ENCODE results near the gene NOS1AP. TPM values are rescaled to one million over a fixed set of nuclear protein-coding genes. Genes with fewer than 3 reads are reported as not detected.

The NOS1AP gene
- total RNA-seq, 2 experiments from 2014 or later, result 0.34 to 0.35 TPM

DNA sequence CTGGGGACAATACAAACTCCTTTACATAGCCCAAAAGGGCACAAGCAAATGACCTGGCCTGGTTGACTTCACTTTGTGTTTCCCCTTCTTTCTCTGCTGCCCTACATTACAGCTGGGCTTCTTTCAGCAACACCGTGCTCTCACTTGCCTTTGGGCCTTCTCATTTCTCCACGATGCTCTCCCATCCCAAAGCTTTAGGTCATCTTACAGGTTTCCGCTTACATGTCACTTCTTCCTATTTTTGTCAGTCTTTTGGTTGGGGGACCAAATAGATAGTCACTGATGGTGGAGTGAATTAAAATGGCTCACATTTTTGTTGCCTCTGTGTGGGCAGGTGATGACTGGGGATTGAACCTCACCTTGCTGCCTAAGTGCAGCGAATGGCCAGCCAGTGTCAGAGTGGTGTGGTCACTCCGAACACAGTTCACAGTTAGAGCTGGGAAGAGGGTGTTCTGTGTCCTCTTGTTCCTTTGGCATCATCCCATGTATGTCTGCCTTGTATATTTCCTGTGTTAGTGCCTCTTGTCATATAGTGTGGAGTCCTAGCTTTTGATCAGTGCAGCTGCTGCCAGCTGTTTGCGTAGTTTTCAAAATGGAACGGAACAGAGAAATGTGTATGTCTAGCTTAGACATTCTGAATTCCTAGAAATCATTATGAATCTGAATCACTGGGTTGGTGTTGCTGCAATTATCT lies 134.8 kb downstream of the NOS1AP start:
- peaks cover 23% of the 10 kb centered on the region for H3K27me3 Mint-ChIP-seq
- ATAC-seq (no peak), DNase-seq (no peak)
- intact Hi-C loops (cut with DNase I, micrococcal nuclease), result no loop called here
- ChIA-PET POLR2A (no interaction called here), CTCF (no interaction called here)
- no peak overlapping the region for H3K4me3 Mint-ChIP-seq
- H3K27ac Mint-ChIP-seq, result no peak overlapping the region
- H3K4me1 Mint-ChIP-seq, result no peaks in the 10 kb centered on the region
- H3K36me3 Mint-ChIP-seq (ENCODE audit: low read depth), result no peaks in the 10 kb centered on the region
- no peaks in the 10 kb centered on the region for H3K9me3 Mint-ChIP-seq (ENCODE audit: low read depth)

GRCh38 chr1:162204823-162205155 lies 135.3 kb downstream of the NOS1AP start:
- no peak overlapping the region for H3K4me3 Mint-ChIP-seq
- H3K4me1 Mint-ChIP-seq, result no peaks in the 10 kb centered on the region
- no peak for DNase-seq
- no peak for ATAC-seq
- intact Hi-C loops (cut with DNase I, micrococcal nuclease), result no loop called here
- peaks cover 21% of the 10 kb centered on the region for H3K27me3 Mint-ChIP-seq
- POLR2A ChIA-PET, result no interaction called here
- CTCF ChIA-PET, result no interaction called here
- H3K27ac Mint-ChIP-seq, result no peak overlapping the region
- no peaks in the 10 kb centered on the region for H3K9me3 Mint-ChIP-seq (ENCODE audit: low read depth)
- no peaks in the 10 kb centered on the region for H3K36me3 Mint-ChIP-seq (ENCODE audit: low read depth)

GRCh38 chr1:162206300-162206699 lies 136.8 kb downstream of the NOS1AP start:
- peaks cover 18% of the 10 kb centered on the region for H3K27me3 Mint-ChIP-seq
- CTCF ChIA-PET, result no interaction called here
- no peak for DNase-seq
- no peak for ATAC-seq
- POLR2A ChIA-PET, result no interaction called here
- H3K36me3 Mint-ChIP-seq (ENCODE audit: low read depth), result no peaks in the 10 kb centered on the region
- intact Hi-C loops (cut with DNase I, micrococcal nuclease), result no loop called here
- H3K27ac Mint-ChIP-seq, result no peak overlapping the region
- no peaks in the 10 kb centered on the region for H3K4me1 Mint-ChIP-seq
- no peak overlapping the region for H3K4me3 Mint-ChIP-seq
- H3K9me3 Mint-ChIP-seq (ENCODE audit: low read depth), result no peaks in the 10 kb centered on the region

DNA sequence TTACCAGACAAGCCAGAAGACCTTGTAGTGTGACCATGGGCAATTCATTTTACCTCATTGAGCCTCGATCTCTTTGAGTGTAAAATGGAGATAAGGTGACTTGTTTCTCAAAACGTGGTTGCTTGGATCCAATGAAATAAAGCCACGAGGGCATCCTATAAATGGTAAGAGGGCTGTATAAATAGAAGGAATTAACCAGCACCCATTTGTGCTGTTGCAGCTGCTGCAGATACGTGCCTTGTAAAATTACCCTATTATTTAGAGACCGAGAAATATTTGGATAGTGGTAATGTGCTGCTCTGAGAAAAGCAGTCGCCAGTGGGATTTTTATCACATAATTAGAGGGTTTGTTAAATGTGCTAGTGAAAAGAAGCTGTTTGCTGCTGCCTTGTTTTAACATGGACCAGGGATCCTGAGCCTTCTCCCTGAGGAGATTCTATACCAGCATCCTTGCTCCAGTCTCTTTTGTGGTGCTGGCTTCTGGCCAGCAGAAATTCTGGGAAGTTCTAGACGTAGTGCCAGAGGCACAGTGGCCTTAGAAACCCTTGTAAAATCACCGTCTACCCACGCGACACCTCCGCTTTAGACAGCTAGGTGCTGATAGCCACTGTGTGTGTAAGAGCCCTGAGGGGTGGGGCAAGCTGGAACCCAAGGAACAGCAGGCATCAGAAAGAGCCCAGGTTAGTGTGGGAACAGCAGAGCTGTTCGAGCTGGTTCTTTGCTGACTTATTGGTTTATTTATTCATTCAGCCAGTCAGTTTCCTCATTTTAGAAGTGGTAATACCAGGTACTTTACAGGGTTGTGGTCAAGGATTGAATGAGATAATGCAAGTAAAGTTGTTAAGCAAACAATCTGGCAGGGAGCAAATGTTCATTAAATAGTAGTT lies 137.5 kb downstream of the NOS1AP start:
- Mint-ChIP-seq H3K27me3 (peaks cover 12% of the 10 kb centered on the region), H3K4me3 (no peak overlapping the region), H3K4me1 (no peaks in the 10 kb centered on the region), H3K27ac (no peak overlapping the region), H3K9me3 (ENCODE audit: low read depth) (no peaks in the 10 kb centered on the region), H3K36me3 (ENCODE audit: low read depth) (no peaks in the 10 kb centered on the region)
- ChIA-PET CTCF (no interaction called here), POLR2A (no interaction called here)
- intact Hi-C loops (cut with DNase I, micrococcal nuclease), result no loop called here
- DNase-seq (no peak), ATAC-seq (no peak)

- ATAC-seq (no peak), DNase-seq (no peak)
- Mint-ChIP-seq H3K4me3 (no peak overlapping the region), H3K36me3 (ENCODE audit: low read depth) (no peaks in the 10 kb centered on the region), H3K9me3 (ENCODE audit: low read depth) (no peaks in the 10 kb centered on the region), H3K27ac (no peak overlapping the region), H3K4me1 (no peaks in the 10 kb centered on the region), H3K27me3 (peaks cover 11% of the 10 kb centered on the region)
- intact Hi-C loops (cut with DNase I, micrococcal nuclease), result no loop called here
- ChIA-PET CTCF (no interaction called here), POLR2A (no interaction called here)
Measured at GRCh38 chr1:162207862-162208261, 138.4 kb downstream of the NOS1AP start.

GRCh38 chr1:162210196-162210595 lies 140.7 kb downstream of the NOS1AP start:
- Mint-ChIP-seq H3K27ac (no peak overlapping the region), H3K4me1 (no peaks in the 10 kb centered on the region), H3K27me3 (peaks cover 3% of the 10 kb centered on the region), H3K4me3 (no peak overlapping the region), H3K9me3 (ENCODE audit: low read depth) (no peaks in the 10 kb centered on the region), H3K36me3 (ENCODE audit: low read depth) (no peaks in the 10 kb centered on the region)
- ChIA-PET CTCF (no interaction called here), POLR2A (no interaction called here)
- DNase-seq (no peak), ATAC-seq (no peak)
- intact Hi-C loops (cut with DNase I, micrococcal nuclease), result no loop called here

GRCh38 chr1:162212713-162213112 lies 143.2 kb downstream of the NOS1AP start:
- ATAC-seq, result no peak
- ChIA-PET CTCF (interaction anchor here (0.6 kb wide), 1 partner anchor 25 kb away, joined by 3 read pairs; no protein-coding TSS in a partner anchor), POLR2A (no interaction called here)
- intact Hi-C loops (cut with DNase I, micrococcal nuclease), result no loop called here
- Mint-ChIP-seq H3K27ac (no peak overlapping the region), H3K27me3 (peaks cover 9% of the 10 kb centered on the region), H3K36me3 (ENCODE audit: low read depth) (no peaks in the 10 kb centered on the region), H3K9me3 (ENCODE audit: low read depth) (no peaks in the 10 kb centered on the region), H3K4me3 (no peak overlapping the region), H3K4me1 (no peaks in the 10 kb centered on the region)
- no peak for DNase-seq

DNA sequence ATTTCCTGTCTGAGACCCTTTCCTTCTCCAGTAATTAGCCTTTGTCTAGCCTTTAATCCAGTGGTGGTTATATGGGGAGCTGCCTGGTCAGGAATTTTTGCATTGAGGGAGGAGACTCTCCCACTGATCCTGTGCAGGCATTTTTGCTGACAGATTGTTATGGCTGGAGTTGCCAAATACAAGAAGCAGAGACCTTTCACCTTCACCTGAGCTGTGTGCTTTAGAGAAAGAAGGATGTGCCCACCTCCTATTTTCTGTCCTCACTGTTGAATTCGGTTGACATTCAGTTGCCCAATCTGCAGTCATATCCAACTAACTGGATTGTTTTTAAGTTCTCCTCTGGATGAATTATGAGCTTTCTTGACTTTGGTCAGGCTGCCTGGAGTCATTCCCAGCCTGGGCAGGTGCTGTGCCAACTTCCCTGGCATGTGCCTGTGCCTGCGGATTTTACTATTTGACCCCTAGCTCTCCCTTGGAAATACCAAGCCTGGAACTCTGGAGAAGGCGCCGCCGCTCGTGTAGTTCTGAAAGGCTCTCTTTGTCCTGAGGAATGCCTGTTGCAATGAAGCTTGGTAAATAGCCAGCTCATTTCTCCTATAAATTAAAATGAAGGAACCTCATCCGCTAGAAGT lies 143.9 kb downstream of the NOS1AP start:
- no peak for DNase-seq
- ATAC-seq, result no peak
- Mint-ChIP-seq H3K36me3 (ENCODE audit: low read depth) (no peaks in the 10 kb centered on the region), H3K9me3 (ENCODE audit: low read depth) (no peaks in the 10 kb centered on the region), H3K4me1 (no peaks in the 10 kb centered on the region), H3K27ac (no peak overlapping the region), H3K4me3 (no peak overlapping the region), H3K27me3 (peaks cover 9% of the 10 kb centered on the region)
- POLR2A ChIA-PET, result no interaction called here
- intact Hi-C loops (cut with DNase I, micrococcal nuclease), result no loop called here
- CTCF ChIA-PET, result no interaction called here

DNA sequence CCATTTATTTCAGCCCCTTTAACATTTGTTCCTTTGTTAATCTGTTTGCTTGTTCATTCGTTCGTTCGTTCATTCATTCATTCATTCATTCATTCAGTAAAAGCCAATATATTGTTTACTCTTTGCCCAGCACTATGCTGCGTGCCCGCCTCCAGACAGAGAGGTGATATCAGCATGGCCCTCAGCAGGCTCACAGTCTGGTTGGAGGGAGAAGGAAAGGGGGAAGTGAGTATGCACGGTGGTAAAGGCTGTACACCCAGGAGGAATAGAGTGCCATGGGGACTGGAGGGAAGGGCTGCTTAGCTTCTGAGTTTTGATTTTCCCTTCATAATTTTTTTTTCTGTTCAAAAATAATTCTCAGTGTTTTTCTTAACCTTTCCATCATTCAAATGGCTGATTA lies 144.7 kb downstream of the NOS1AP start:
- POLR2A ChIA-PET, result no interaction called here
- no peaks in the 10 kb centered on the region for H3K4me1 Mint-ChIP-seq
- H3K9me3 Mint-ChIP-seq (ENCODE audit: low read depth), result no peaks in the 10 kb centered on the region
- CTCF ChIA-PET, result no interaction called here
- intact Hi-C loops (cut with DNase I, micrococcal nuclease), result no loop called here
- H3K36me3 Mint-ChIP-seq (ENCODE audit: low read depth), result no peaks in the 10 kb centered on the region
- ATAC-seq (no peak), DNase-seq (no peak)
- H3K27ac Mint-ChIP-seq, result no peak overlapping the region
- no peak overlapping the region for H3K4me3 Mint-ChIP-seq
- H3K27me3 Mint-ChIP-seq, result peaks cover 9% of the 10 kb centered on the region

GRCh38 chr1:162215902-162216301 lies 146.4 kb downstream of the NOS1AP start:
- ChIA-PET POLR2A (no interaction called here), CTCF (interaction anchor here (0.8 kb wide), 1 partner anchor 653 kb away, joined by 3 read pairs; no protein-coding TSS in a partner anchor)
- Mint-ChIP-seq H3K9me3 (ENCODE audit: low read depth) (no peaks in the 10 kb centered on the region), H3K4me3 (no peak overlapping the region), H3K27ac (no peak overlapping the region), H3K36me3 (ENCODE audit: low read depth) (no peaks in the 10 kb centered on the region), H3K4me1 (no peaks in the 10 kb centered on the region), H3K27me3 (peaks cover 8% of the 10 kb centered on the region)
- intact Hi-C loops (cut with DNase I, micrococcal nuclease), result no loop called here
- ATAC-seq (no peak), DNase-seq (no peak)

GRCh38 chr1:162216604-162217003 lies 147.1 kb downstream of the NOS1AP start:
- H3K4me3 Mint-ChIP-seq, result no peak overlapping the region
- no peak for ATAC-seq
- H3K9me3 Mint-ChIP-seq (ENCODE audit: low read depth), result no peaks in the 10 kb centered on the region
- peaks cover 8% of the 10 kb centered on the region for H3K27me3 Mint-ChIP-seq
- no peaks in the 10 kb centered on the region for H3K36me3 Mint-ChIP-seq (ENCODE audit: low read depth)
- DNase-seq, result no peak
- ChIA-PET CTCF (interaction anchor here (0.8 kb wide), 1 partner anchor 653 kb away, joined by 3 read pairs; no protein-coding TSS in a partner anchor), POLR2A (no interaction called here)
- intact Hi-C loops (cut with DNase I, micrococcal nuclease), result no loop called here
- H3K4me1 Mint-ChIP-seq, result no peaks in the 10 kb centered on the region
- H3K27ac Mint-ChIP-seq, result no peak overlapping the region

- no peak overlapping the region for H3K4me3 Mint-ChIP-seq
- H3K4me1 Mint-ChIP-seq, result no peaks in the 10 kb centered on the region
- ChIA-PET POLR2A (no interaction called here), CTCF (interaction anchor here (0.6 kb wide), 1 partner anchor 236 kb away, joined by 4 read pairs; no protein-coding TSS in a partner anchor)
- peaks cover 8% of the 10 kb centered on the region for H3K27me3 Mint-ChIP-seq
- ATAC-seq (no peak), DNase-seq (no peak)
- no peak overlapping the region for H3K27ac Mint-ChIP-seq
- no peaks in the 10 kb centered on the region for H3K36me3 Mint-ChIP-seq (ENCODE audit: low read depth)
- H3K9me3 Mint-ChIP-seq (ENCODE audit: low read depth), result no peaks in the 10 kb centered on the region
- intact Hi-C loops (cut with DNase I, micrococcal nuclease), result no loop called here
Measured at GRCh38 chr1:162217706-162218105, 148.2 kb downstream of the NOS1AP start.
